ENCODE measurements around the gene IRX1. TPM values are rescaled to one million over a fixed set of nuclear protein-coding genes. Genes with fewer than 3 reads are reported as not detected.

IRX1 gene
- total RNA-seq, 1 experiment from 2014 or later = not detected

DNA sequence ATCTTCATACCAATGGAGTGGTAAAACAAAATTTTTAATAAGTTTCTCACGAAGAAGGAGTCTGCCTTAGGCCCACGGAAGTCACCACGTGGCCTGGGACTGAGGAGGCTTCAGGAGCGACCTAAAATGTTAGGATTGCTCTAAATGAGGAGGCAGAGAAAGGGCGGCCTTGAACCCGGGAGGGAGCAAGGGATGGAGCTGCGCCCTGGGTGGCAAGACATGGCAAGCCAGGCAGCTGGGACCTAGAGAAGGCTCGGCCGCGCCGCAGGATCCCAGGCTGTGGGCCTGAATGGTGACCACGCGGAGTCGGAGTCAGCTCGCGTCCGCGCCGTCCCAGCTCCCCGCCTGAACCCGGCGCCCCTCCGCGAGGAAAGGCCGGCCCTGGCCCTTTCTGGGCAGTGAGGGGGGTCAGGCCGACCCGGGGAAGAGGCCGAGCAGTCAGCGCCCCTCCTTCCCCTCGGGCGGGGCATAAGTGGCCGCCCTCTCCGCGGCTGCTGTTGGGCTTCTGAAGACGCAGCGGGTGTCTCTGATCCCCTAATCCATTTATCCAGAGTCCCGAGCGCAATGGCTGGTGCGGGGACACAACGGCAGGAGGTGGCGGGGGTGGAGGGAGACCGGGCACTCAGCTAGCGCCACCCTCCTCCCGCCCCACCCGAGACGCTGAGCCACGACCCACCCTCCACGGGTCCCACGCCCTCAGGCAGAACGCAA lies 10.6 kb downstream of the IRX1 start:
- Histone ChIP-seq H3K4me1 (replicated peaks) (no peaks in the 10 kb centered on the region), H3K27ac (no peak overlapping the region), H3K27me3 (replicated peaks) (no peaks in the 10 kb centered on the region), H3K4me3 (no peak overlapping the region), H3K36me3 (no peaks in the 10 kb centered on the region), H3K9me3 (replicated peaks) (peaks cover 60% of the 10 kb centered on the region)
- DNase-seq (ENCODE audit: low read depth in 1 of 2, low spot score in 2 of 2) = no peak

DNA sequence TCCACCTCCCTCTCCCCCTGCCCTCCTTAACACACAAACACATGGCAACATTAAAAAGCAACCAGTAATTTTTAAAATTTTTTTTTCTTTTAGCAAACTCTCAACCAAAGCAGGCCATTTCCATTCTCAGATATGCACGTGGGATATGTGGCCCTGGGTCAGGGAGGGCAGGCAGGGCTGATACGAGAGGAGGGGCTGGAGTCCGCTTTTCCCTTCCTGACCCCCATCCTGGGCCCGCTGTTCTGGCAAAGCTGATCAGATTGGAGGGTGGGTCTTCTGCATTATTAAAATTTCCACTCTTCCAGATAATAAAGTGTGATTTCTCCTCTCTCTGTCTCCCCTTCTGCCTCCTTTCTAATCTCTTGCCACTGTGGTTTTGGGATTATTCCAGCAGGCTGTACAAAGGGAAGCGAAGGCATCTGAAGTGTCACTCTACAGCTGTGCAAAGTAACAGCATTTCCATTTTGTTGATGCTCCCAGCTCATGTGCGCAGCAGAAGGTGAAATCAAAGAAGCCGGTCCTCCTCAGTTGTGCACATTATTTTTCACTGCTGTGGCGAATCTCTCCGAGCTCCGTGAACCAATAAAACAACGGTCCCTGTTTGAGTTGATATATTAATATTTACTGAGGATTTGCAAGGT lies 12.0 kb downstream of the IRX1 start:
- DNase-seq (ENCODE audit: low read depth in 1 of 2, low spot score in 2 of 2) = no peak
- Histone ChIP-seq H3K9me3 (replicated peaks) (peaks cover 51% of the 10 kb centered on the region), H3K36me3 (no peaks in the 10 kb centered on the region), H3K4me1 (replicated peaks) (no peaks in the 10 kb centered on the region), H3K4me3 (no peak overlapping the region), H3K27ac (no peak overlapping the region), H3K27me3 (replicated peaks) (no peaks in the 10 kb centered on the region)

DNA sequence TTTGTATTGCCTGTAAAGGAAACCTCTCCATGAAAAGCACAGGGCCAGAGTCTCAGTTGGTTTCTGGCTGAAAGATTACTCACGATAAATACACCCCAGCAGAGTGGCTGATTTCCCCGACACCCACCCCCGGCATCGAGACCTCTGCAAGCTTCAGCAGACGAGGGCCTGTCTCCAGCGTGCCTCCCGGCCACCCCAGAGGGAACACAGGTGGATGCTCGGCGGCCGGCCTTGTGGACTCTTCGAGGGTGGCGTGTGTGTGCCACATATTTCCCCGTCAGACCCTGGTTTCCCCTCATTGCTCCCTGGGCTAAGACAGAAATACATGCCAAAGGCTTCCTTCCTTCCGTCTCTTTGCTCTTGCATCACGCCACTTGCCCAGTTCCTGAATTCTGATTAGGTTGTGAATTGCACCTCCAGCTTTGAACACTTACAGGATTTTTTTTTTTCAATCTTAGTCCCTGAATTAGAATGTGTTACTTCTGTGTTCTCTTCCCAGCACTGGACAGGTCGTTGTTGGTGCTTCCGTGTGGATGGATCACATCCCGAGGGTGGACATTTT lies 13.6 kb downstream of the IRX1 start:
- Histone ChIP-seq H3K4me1 (replicated peaks) (no peaks in the 10 kb centered on the region), H3K36me3 (no peaks in the 10 kb centered on the region), H3K4me3 (no peak overlapping the region), H3K27me3 (replicated peaks) (no peaks in the 10 kb centered on the region), H3K27ac (no peak overlapping the region), H3K9me3 (replicated peaks) (peaks cover 40% of the 10 kb centered on the region)
- DNase-seq (ENCODE audit: low read depth in 1 of 2, low spot score in 2 of 2) = no peak

DNA sequence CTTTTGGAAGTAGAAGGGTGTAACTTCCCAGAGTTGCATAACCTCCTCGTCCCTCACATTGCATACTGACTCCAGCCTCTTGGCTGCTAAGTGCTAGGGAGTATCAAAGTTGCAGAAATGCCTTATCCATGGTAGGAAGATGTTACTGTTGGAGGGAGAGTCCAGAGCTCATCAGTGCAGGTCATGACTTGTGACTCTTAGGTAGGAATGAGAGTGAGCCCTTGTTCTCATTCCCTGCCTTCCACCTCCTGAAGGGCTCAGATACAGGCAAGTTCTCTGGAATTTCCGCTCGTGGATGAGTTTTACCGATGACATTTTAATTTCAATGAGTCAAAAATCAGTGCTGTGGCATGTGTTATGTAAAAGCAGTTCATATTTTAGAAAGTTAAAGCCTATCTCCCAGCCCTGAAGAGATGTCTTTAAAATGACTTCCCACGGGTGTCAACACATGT lies 17.0 kb downstream of the IRX1 start:
- DNase-seq (ENCODE audit: low read depth in 1 of 2, low spot score in 2 of 2) = no peak
- H3K9me3 ChIP-seq (replicated peaks) = peaks cover 52% of the 10 kb centered on the region
- H3K4me1 ChIP-seq (replicated peaks) = no peaks in the 10 kb centered on the region
- no peak overlapping the region for H3K4me3 ChIP-seq
- H3K36me3 ChIP-seq = no peaks in the 10 kb centered on the region
- no peak overlapping the region for H3K27ac ChIP-seq
- H3K27me3 ChIP-seq (replicated peaks) = no peaks in the 10 kb centered on the region

DNA sequence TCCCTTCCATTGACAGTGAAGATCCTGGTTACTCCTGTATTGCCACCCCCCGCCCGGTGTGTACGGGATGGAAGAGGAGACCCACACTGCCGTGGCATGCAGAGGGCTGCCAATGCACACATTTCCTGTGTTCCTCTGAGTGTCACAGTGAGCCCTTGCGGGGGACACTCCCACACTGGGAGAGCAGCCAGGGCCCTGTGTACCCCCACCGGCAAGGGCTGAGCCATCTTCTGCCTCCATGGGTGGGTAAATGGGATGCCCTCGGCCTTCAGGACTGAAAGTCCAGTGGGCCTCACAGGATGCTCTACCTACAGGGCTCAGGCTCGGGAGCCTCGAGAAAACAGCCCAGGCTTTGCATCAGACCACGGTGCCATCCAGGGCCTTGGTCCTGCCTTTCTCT lies 18.1 kb downstream of the IRX1 start:
- no peaks in the 10 kb centered on the region for H3K27me3 ChIP-seq (replicated peaks)
- no peaks in the 10 kb centered on the region for H3K36me3 ChIP-seq
- no peak overlapping the region for H3K27ac ChIP-seq
- no peak for DNase-seq (ENCODE audit: low read depth in 1 of 2, low spot score in 2 of 2)
- no peak overlapping the region for H3K4me3 ChIP-seq
- peaks cover 46% of the 10 kb centered on the region for H3K9me3 ChIP-seq (replicated peaks)
- H3K4me1 ChIP-seq (replicated peaks) = no peaks in the 10 kb centered on the region

DNA sequence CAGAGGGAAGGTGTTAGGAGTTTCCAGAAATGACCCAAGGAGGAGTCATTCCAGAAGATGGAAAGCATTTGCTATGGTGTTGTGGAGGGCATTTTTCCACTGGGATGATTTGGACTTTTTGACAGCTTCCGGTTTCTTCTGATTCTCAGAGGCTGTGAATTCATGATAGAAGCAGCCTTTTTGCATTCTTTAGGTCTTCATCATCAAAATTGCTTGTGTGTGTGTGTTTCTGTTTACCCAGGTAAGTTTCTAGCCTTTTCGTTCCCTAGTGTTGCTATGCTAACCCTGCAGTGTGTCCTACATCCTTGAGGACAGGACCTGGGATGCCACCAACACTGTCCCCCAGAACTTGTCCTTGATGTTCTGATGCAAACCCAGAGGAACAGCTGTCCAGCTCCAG lies 19.6 kb downstream of the IRX1 start:
- no peak for DNase-seq (ENCODE audit: low read depth in 1 of 2, low spot score in 2 of 2)
- H3K27me3 ChIP-seq (replicated peaks) = no peaks in the 10 kb centered on the region
- H3K27ac ChIP-seq = no peak overlapping the region
- no peak overlapping the region for H3K4me3 ChIP-seq
- no peaks in the 10 kb centered on the region for H3K36me3 ChIP-seq
- H3K4me1 ChIP-seq (replicated peaks) = no peaks in the 10 kb centered on the region
- H3K9me3 ChIP-seq (replicated peaks) = peaks cover 47% of the 10 kb centered on the region

DNA sequence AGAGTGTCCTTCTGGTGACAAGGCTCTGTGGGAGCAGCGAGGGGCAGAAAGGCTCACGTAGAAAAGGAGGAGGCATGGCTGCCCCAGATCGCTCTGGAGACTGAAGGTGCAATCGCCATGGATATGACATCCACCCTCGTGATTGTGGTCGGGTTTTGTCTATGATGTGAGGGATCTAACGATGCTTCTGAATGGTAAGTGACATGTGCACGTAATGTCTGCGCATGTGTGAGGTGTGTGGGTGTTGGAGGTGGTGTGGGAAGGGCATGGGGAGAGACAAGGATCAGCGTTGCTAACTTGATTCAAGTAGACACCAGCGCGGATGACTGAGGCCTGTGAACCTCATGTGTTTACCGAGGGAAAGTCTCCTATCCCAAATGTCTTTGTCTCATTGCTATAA lies 20.2 kb downstream of the IRX1 start:
- H3K27ac ChIP-seq = no peak overlapping the region
- H3K4me1 ChIP-seq (replicated peaks) = no peaks in the 10 kb centered on the region
- DNase-seq (ENCODE audit: low read depth in 1 of 2, low spot score in 2 of 2) = no peak
- H3K27me3 ChIP-seq (replicated peaks) = no peaks in the 10 kb centered on the region
- H3K4me3 ChIP-seq = no peak overlapping the region
- peaks cover 50% of the 10 kb centered on the region for H3K9me3 ChIP-seq (replicated peaks)
- H3K36me3 ChIP-seq = no peaks in the 10 kb centered on the region

DNA sequence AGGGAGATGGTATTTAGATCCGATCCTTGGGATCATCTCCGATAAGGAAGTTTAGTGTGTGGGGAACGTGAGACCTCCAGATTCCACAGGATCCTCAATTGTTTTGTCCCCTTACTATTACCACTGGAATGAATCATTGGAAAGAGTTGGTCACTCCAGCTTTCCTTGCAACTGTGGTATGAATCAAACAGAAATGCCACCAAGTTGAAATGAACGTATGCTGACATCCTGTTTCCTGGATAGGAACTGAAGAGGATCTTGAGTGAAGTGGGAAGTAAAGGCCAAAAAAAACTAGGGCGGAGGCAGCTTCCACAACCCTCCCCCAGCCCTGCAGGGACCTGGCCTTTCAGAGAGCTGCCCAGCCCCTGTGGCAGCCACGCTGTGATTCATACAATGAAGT lies 23.9 kb downstream of the IRX1 start:
- H3K4me1 ChIP-seq (replicated peaks) = no peaks in the 10 kb centered on the region
- peaks cover 49% of the 10 kb centered on the region for H3K9me3 ChIP-seq (replicated peaks)
- H3K27ac ChIP-seq = no peak overlapping the region
- H3K36me3 ChIP-seq = no peaks in the 10 kb centered on the region
- H3K27me3 ChIP-seq (replicated peaks) = no peaks in the 10 kb centered on the region
- no peak for DNase-seq (ENCODE audit: low read depth in 1 of 2, low spot score in 2 of 2)
- no peak overlapping the region for H3K4me3 ChIP-seq

DNA sequence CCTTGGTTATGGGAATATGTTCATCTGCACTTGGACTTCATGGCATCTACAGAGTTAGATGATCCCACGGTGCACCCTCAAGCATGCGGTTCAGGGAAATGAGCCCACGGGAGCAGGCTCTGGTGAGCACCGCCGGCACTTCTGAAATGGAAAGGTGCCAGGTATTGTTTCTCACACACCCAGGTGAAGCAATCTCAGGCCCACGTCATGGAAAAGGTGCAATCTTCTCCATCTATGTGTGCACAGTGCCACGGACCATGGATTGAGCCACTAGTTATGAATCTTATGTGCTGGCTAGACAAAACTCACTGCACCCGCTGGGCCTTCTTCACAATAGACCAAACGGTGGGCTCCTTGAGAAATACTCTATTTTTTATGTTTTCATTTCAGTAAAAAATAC lies 27.3 kb downstream of the IRX1 start:
- no peak overlapping the region for H3K4me3 ChIP-seq

DNA sequence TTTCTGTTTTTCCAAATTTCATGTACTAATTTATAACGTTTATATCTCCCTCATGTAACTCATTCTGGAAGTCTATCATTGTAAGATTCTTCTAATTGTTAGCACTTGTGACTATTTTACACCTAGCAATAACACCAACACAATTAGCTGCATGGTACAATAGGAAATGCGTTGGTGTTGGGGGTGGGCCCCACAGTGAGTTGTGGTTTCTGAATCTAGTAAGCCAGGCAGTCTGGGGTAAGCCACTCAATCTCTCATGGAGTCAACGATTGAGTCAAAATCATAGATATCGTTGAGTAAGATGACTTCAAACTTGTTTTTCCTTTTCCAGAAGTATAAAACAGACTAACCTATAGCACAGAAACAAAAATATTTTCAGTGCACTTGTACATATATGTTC lies 30.0 kb downstream of the IRX1 start:
- H3K9me3 ChIP-seq (replicated peaks) = peaks cover 43% of the 10 kb centered on the region
- no peak for DNase-seq (ENCODE audit: low read depth in 1 of 2, low spot score in 2 of 2)

More for the DNA sequence above, 27.3 kb downstream of the IRX1 start:
- no peak overlapping the region for H3K27ac ChIP-seq
- no peaks in the 10 kb centered on the region for H3K4me1 ChIP-seq (replicated peaks)
- no peak for DNase-seq (ENCODE audit: low read depth in 1 of 2, low spot score in 2 of 2)
- H3K9me3 ChIP-seq (replicated peaks) = peaks cover 35% of the 10 kb centered on the region
- no peaks in the 10 kb centered on the region for H3K27me3 ChIP-seq (replicated peaks)
- H3K36me3 ChIP-seq = no peaks in the 10 kb centered on the region

DNA sequence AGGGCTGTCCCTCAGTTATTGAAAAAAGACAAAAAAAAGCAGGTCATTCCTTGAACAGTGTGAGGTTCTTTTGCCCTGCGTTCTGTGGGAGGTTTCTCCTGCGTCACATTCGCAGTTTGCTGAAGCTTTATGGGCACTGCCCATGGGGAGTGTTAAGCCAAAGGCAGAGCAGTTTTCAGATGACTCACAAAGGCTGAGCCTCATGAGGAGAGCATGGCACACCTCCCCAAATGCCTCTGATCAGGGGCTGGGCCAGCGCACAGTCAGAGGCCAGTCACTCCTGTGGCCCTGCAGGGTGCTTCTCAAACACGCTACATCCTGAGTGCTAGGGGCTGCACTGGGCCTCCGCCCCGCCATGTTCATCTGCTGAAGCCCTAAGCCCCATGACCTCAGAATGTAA lies 38.4 kb downstream of the IRX1 start:
- no peaks in the 10 kb centered on the region for H3K36me3 ChIP-seq
- no peak for DNase-seq (ENCODE audit: low read depth in 1 of 2, low spot score in 2 of 2)
- no peaks in the 10 kb centered on the region for H3K27me3 ChIP-seq (replicated peaks)
- no peak overlapping the region for H3K4me3 ChIP-seq
- H3K4me1 ChIP-seq (replicated peaks) = no peaks in the 10 kb centered on the region
- no peak overlapping the region for H3K27ac ChIP-seq
- H3K9me3 ChIP-seq (replicated peaks) = peaks cover 20% of the 10 kb centered on the region

More for the DNA sequence above, 30.0 kb downstream of the IRX1 start:
- Histone ChIP-seq H3K27ac (no peak overlapping the region), H3K36me3 (no peaks in the 10 kb centered on the region), H3K4me1 (replicated peaks) (no peaks in the 10 kb centered on the region), H3K27me3 (replicated peaks) (no peaks in the 10 kb centered on the region), H3K4me3 (no peak overlapping the region)

DNA sequence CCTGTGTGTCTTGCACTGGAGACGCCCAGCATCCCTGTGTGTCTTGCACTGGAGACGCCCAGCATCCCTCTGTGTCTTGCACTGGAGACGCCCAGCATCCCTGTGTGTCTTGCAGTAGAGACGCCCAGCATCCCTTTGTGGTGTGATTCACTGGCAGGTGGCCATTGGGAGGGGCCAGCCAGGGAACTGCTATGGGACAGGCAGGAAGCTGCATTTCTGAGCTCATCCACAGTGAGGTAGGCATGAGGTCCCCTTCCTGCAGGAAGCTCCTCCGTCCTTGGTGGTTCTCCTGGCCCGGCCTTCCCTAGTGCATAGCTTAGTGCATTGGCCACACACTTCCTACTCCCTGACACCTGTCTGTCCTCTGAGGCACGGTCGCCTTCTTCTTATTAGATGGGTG lies 43.5 kb downstream of the IRX1 start:
- no peaks in the 10 kb centered on the region for H3K27me3 ChIP-seq (replicated peaks)
- DNase-seq (ENCODE audit: low read depth in 1 of 2, low spot score in 2 of 2) = no peak
- H3K27ac ChIP-seq = no peak overlapping the region
- H3K9me3 ChIP-seq (replicated peaks) = peaks cover 28% of the 10 kb centered on the region
- H3K36me3 ChIP-seq = no peaks in the 10 kb centered on the region
- no peaks in the 10 kb centered on the region for H3K4me1 ChIP-seq (replicated peaks)
- no peak overlapping the region for H3K4me3 ChIP-seq

DNA sequence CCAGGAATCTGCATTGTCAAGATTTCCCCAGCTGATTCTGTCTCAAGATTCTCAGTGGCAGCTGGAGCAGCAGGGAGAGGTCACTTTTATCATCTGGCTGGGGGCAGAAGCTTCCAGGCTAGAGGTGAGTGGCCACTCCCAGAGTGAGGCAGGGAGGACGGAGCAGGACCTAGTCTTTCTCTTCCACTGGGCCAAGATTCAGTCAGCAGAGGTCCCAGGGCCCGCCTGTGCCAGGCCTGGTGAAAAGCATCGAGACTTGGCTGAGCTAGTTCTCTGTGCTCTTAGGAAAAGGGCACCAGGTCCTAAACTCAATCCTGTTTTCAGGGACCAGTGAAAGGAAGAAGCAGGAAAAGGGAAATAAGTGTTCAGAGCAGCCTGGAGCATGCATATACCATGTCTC lies 46.6 kb downstream of the IRX1 start:
- Histone ChIP-seq H3K27ac (no peak overlapping the region), H3K36me3 (no peaks in the 10 kb centered on the region), H3K4me1 (replicated peaks) (no peaks in the 10 kb centered on the region), H3K4me3 (no peak overlapping the region), H3K27me3 (replicated peaks) (no peaks in the 10 kb centered on the region), H3K9me3 (replicated peaks) (peaks cover 35% of the 10 kb centered on the region)
- DNase-seq (ENCODE audit: low read depth in 1 of 2, low spot score in 2 of 2) = no peak

DNA sequence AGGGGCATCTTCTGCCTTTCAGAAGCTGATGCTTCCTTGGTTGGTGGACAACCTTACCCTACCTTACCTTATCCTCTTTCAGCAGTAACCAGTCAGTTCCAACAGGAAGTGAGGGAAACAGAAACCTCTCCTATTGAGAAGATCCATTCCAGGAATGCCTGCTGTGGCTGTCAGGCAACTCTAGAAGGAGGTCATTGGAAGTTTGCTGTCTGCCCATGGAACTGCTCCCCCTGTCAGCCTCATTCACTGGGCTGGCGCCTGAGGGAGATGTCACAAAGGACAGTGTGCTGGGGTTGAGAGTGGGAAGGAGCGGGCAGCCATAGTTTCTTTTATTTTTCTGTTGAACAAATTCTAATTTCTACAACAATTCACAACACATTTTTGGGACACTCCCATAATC lies 54.7 kb downstream of the IRX1 start:
- H3K9me3 ChIP-seq (replicated peaks) = peaks cover 43% of the 10 kb centered on the region
- no peak overlapping the region for H3K27ac ChIP-seq
- H3K4me1 ChIP-seq (replicated peaks) = no peaks in the 10 kb centered on the region
- H3K27me3 ChIP-seq (replicated peaks) = no peaks in the 10 kb centered on the region
- no peak for DNase-seq (ENCODE audit: low read depth in 1 of 2, low spot score in 2 of 2)
- H3K4me3 ChIP-seq = no peak overlapping the region
- H3K36me3 ChIP-seq = no peaks in the 10 kb centered on the region
